Measurements from ENCODE around the gene GNG14. TPM values are rescaled to one million over a fixed set of nuclear protein-coding genes. Genes with fewer than 3 reads are reported as not detected.

Gene GNG14
- total RNA-seq, 1 experiment from 2014 or later = not detected

DNA sequence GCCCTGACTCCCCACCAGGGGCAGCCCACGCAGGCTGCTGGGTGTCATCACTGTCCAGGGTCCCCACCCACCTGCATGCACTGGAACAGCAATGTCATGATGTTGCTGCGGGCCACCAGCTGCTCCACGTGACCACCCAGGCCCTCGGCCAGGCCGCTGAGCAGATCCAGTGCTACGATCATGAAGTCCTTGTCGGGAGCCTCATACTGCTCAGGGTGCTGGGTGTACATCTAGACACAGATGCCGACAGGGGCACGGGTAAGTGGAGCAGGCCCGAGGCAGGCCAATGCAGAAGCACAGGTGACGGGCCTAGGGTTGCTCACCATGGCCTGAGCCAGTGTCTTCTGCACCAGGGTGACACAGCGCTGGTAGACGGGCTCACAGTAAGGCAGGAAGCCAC, 17.4 kb downstream of the GNG14 start:
- peaks cover 45% of the 10 kb centered on the region for H3K36me3 ChIP-seq (ENCODE audit: low read depth)
- CTCF ChIA-PET = no interaction called here
- intact Hi-C loops (cut with micrococcal nuclease; ENCODE audit: unreplicated experiment) = no loop called here

DNA sequence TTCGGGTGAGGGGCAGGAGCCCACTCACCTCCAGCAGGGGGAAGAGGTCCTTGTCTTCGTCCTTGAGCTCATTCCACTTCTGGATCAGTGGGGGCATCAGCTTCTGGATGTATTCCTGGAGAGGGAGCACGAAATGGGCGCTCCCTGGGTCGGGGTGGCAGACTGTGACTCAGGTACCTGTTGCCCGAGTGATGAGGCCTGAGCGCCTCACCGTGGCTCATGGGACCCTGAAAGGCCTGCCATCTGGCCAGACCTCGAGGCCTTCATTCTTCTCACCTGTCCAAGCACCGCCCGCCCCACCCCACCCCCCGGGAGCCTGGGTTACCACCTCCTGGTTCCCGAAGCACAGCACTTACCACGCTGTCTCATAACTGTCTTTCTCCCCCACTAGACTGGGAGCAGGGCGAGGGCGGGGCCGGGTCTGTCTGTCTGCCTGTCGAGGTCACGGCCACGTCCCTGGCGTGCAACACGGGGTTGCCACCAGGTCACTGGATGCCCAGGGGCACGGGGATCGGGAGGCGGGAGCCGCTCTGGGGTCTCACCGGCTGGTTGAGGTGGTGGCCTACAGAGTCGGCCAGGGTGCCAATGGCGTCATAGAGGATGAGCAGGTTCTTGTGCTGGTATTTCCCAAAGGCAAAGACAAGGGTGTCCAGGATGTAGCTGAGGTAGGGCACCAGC, 18.0 kb downstream of the GNG14 start:
- ChIA-PET POLR2A (ENCODE audit: unreplicated experiment) (no interaction called here), CTCF (no interaction called here)
- no peak overlapping the region for H3K4me3 ChIP-seq
- H4K20me1 ChIP-seq (ENCODE audit: insufficient read depth) = peaks cover 18% of the 10 kb centered on the region
- H2AFZ ChIP-seq = no peak overlapping the region
- BruUV-seq (replicated peaks) = no TSS peak
- H3K27me3 ChIP-seq (ENCODE audit: insufficient read depth, low read depth) = no peaks in the 10 kb centered on the region
- no peaks in the 10 kb centered on the region for H3K9me2 ChIP-seq (ENCODE audit: insufficient read depth)
- no peak overlapping the region for H3K27ac ChIP-seq
- no peak for DNase-seq
- no peaks in the 10 kb centered on the region for H3K4me1 ChIP-seq (replicated peaks; ENCODE audit: insufficient read depth)
- TF ChIP-seq CTCF (conservative IDR thresholded peaks at IDR 0.05) (no peak), EZH2 (IDR thresholded peaks at IDR 0.05; ENCODE audit: low read depth) (no peak)
- H3K9me3 ChIP-seq (ENCODE audit: insufficient read depth, low read depth) = no peaks in the 10 kb centered on the region
- no peaks in the 10 kb centered on the region for H3K79me2 ChIP-seq (ENCODE audit: low read depth)
- peaks cover 31% of the 10 kb centered on the region for H3F3A ChIP-seq (ENCODE audit: insufficient read depth, low read depth)
- H3K36me3 ChIP-seq (ENCODE audit: low read depth) = peaks cover 47% of the 10 kb centered on the region
- no peak overlapping the region for H3K4me2 ChIP-seq
- intact Hi-C loops (cut with micrococcal nuclease; ENCODE audit: unreplicated experiment) = no loop called here

More for the DNA sequence above, 17.4 kb downstream of the GNG14 start:
- TF ChIP-seq EZH2 (IDR thresholded peaks at IDR 0.05; ENCODE audit: low read depth) (no peak), CTCF (conservative IDR thresholded peaks at IDR 0.05) (no peak)
- DNase-seq = no peak
- Histone ChIP-seq H2AFZ (no peak overlapping the region), H3K4me2 (no peak overlapping the region), H3K4me3 (no peak overlapping the region), H3K9me3 (ENCODE audit: insufficient read depth, low read depth) (no peaks in the 10 kb centered on the region), H4K20me1 (ENCODE audit: insufficient read depth) (peaks cover 18% of the 10 kb centered on the region; the same call in 1 of the 2 replicates), H3K27me3 (ENCODE audit: insufficient read depth, low read depth) (no peaks in the 10 kb centered on the region), H3K4me1 (replicated peaks; ENCODE audit: insufficient read depth) (no peaks in the 10 kb centered on the region), H3K79me2 (ENCODE audit: low read depth) (no peaks in the 10 kb centered on the region), H3K9me2 (ENCODE audit: insufficient read depth) (no peaks in the 10 kb centered on the region), H3F3A (ENCODE audit: insufficient read depth, low read depth) (peaks cover 27% of the 10 kb centered on the region), H3K27ac (no peak overlapping the region)
- POLR2A ChIA-PET (ENCODE audit: unreplicated experiment) = no interaction called here
- no TSS peak for BruUV-seq (replicated peaks)

DNA sequence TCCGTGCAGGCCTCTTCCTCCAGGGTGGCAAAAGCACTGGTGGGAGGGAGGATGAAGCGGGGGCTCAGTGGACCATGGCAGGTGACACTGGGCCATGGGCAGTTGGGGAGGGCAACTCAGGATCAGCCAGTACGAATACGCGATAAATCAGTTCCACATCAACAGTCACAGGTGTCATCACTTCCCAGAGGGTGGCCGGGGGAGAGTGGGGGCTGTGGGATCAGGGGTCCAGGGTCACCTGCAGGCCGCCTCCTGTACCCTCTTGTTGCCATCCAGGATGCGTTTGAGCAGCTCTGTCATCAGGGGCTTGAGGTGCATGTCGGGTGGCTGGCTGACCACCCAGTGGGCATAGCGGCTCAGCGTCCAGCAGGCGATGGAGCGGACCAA, 18.5 kb downstream of the GNG14 start:
- ChIA-PET POLR2A (ENCODE audit: unreplicated experiment) (no interaction called here), CTCF (no interaction called here)
- no peak overlapping the region for H3K4me2 ChIP-seq
- no peaks in the 10 kb centered on the region for H3K4me1 ChIP-seq (replicated peaks; ENCODE audit: insufficient read depth)
- H3K9me3 ChIP-seq (ENCODE audit: insufficient read depth, low read depth) = no peaks in the 10 kb centered on the region
- peaks cover 20% of the 10 kb centered on the region for H4K20me1 ChIP-seq (ENCODE audit: insufficient read depth)
- no peaks in the 10 kb centered on the region for H3K27me3 ChIP-seq (ENCODE audit: insufficient read depth, low read depth)
- H3K79me2 ChIP-seq (ENCODE audit: low read depth) = no peaks in the 10 kb centered on the region; the same call in 1 of the 2 replicates
- H3K9me2 ChIP-seq (ENCODE audit: insufficient read depth) = no peaks in the 10 kb centered on the region
- H3F3A ChIP-seq (ENCODE audit: insufficient read depth, low read depth) = peaks cover 31% of the 10 kb centered on the region
- no TSS peak for BruUV-seq (replicated peaks)
- TF ChIP-seq EZH2 (IDR thresholded peaks at IDR 0.05; ENCODE audit: low read depth) (no peak), CTCF (conservative IDR thresholded peaks at IDR 0.05) (no peak)
- no peak overlapping the region for H2AFZ ChIP-seq
- no peak overlapping the region for H3K4me3 ChIP-seq
- no peak overlapping the region for H3K27ac ChIP-seq
- no peak for DNase-seq
- peaks cover 45% of the 10 kb centered on the region for H3K36me3 ChIP-seq (ENCODE audit: low read depth)
- intact Hi-C loops (cut with micrococcal nuclease; ENCODE audit: unreplicated experiment) = no loop called here

Measured in PC-9 (cell line).